GM23338 (cell line): ENCODE measurements around the gene TNIP1. TPM values are rescaled to one million over a fixed set of nuclear protein-coding genes. Genes with fewer than 3 reads are reported as not detected.

ENCODE experiments used
- ATAC-seq: fragments of 200-7000 bp; cut with Tn5 transposase; 3 replicates; pipeline ENCODE4 v1.9.1; 2020
- DNase-seq: peaks from one replicate; pipeline ENCODE4 v3.0.0-alpha.2; 2015; ENCODE audit warnings: low spot score
- H2AFZ ChIP-seq: fragments of 200-600 bp; sonication (generic); 2 replicates; pipeline ENCODE4 v1.8.0; 2016; ENCODE audit warnings: antibody characterized with exemption, mild to moderate bottlenecking, moderate library complexity
- H3F3A ChIP-seq: fragments of 200-600 bp; sonication (generic); replicated peaks from 2 replicates; pipeline ENCODE4 v1.8.0; 2017; ENCODE audit warnings: antibody characterized with exemption, mixed run types, low read depth
- H3K27ac ChIP-seq: fragments of 200-600 bp; sonication (generic); 2 replicates; pipeline ENCODE4 v1.6.1; 2016; ENCODE audit warnings: low read depth
- H3K27me3 ChIP-seq: fragments of 200-600 bp; sonication (generic); 2 replicates; pipeline ENCODE4 v1.8.0; 2016; ENCODE audit warnings: mild to moderate bottlenecking, mixed run types, moderate library complexity; ENCODE audit not compliant: insufficient read depth
- H3K36me3 ChIP-seq: fragments of 200-600 bp; sonication (generic); 2 replicates; pipeline ENCODE4 v1.8.0; 2016; ENCODE audit warnings: mild to moderate bottlenecking; ENCODE audit not compliant: insufficient read depth
- H3K4me1 ChIP-seq: fragments of 200-600 bp; sonication (generic); 2 replicates; pipeline ENCODE4 v1.8.0; 2016; ENCODE audit warnings: mild to moderate bottlenecking, moderate library complexity; ENCODE audit not compliant: insufficient read depth
- H3K4me2 ChIP-seq: fragments of 200-600 bp; sonication (generic); 2 replicates; pipeline ENCODE4 v1.7.1; 2017; ENCODE audit warnings: mixed run types
- H3K4me3 ChIP-seq: fragments of 200-600 bp; sonication (generic); 2 replicates; pipeline ENCODE4 v1.6.1; 2016; ENCODE audit warnings: mixed run types
- H3K79me2 ChIP-seq: fragments of 200-600 bp; sonication (generic); replicated peaks from 2 replicates; pipeline ENCODE4 v1.8.0; 2017; ENCODE audit warnings: mild to moderate bottlenecking; ENCODE audit not compliant: insufficient read depth
- H3K9me2 ChIP-seq: fragments of 200-600 bp; sonication (generic); 2 replicates; pipeline ENCODE4 v1.8.0; 2017; ENCODE audit not compliant: insufficient read depth
- H4K20me1 ChIP-seq: fragments of 200-600 bp; sonication (generic); replicated peaks from 2 replicates; pipeline ENCODE4 v1.8.0; 2017; ENCODE audit warnings: mild to moderate bottlenecking; ENCODE audit not compliant: insufficient read depth
- H3K27ac Mint-ChIP-seq: 2 replicates; pipeline ENCODE4 v1.8.0; 2020; ENCODE audit warnings: inconsistent platforms, mild to moderate bottlenecking, moderate library complexity, mixed read lengths
- H3K27me3 Mint-ChIP-seq: 3 replicates; pipeline ENCODE4 v1.8.0; 2022; ENCODE audit warnings: low read depth, mild to moderate bottlenecking, moderate library complexity, mixed read lengths, inconsistent platforms; ENCODE audit not compliant: insufficient read depth, poor library complexity
- H3K36me3 Mint-ChIP-seq: 3 replicates; pipeline ENCODE4 v1.8.0; 2021; ENCODE audit warnings: low read depth, mild to moderate bottlenecking, inconsistent platforms, moderate library complexity, mixed read lengths
- H3K4me1 Mint-ChIP-seq: 3 replicates; pipeline ENCODE4 v1.8.0; 2020; ENCODE audit warnings: mild to moderate bottlenecking, inconsistent platforms, mixed read lengths
- H3K4me3 Mint-ChIP-seq: 3 replicates; pipeline ENCODE4 v1.8.0; 2021; ENCODE audit warnings: moderate library complexity, mild to moderate bottlenecking, inconsistent platforms, mixed read lengths
- H3K9me3 Mint-ChIP-seq: 3 replicates; pipeline ENCODE4 v1.8.0; 2020; ENCODE audit warnings: moderate library complexity, mild to moderate bottlenecking, inconsistent platforms, mixed read lengths
- CREB1 ChIP-seq: fragments of 250-450 bp; sonication (Bioruptor Pico); IDR thresholded peaks from 2 replicates; pipeline ENCODE4 v1.5.0; 2020; ENCODE audit warnings: low read depth, mild to moderate bottlenecking, moderate library complexity
- ETS1 ChIP-seq: IDR thresholded peaks from 2 replicates; pipeline ENCODE4 v1.6.1; 2016; ENCODE audit warnings: antibody characterized with exemption
- EZH2 ChIP-seq: fragments of 200-600 bp; sonication (generic); IDR thresholded peaks from one replicate; pipeline ENCODE4 v1.8.0; 2017; ENCODE audit warnings: antibody characterized with exemption, mild to moderate bottlenecking, low read depth; ENCODE audit not compliant: unreplicated experiment
- EZH2phosphoT487 ChIP-seq: fragments of 200-600 bp; sonication (generic); IDR thresholded peaks from one replicate; pipeline ENCODE4 v1.8.1; 2018; ENCODE audit warnings: antibody characterized with exemption; ENCODE audit not compliant: unreplicated experiment
- JUNB ChIP-seq: IDR thresholded peaks from one replicate; pipeline ENCODE4 v1.6.1; 2016; ENCODE audit warnings: antibody characterized with exemption; ENCODE audit not compliant: unreplicated experiment
- NANOG ChIP-seq: IDR thresholded peaks from 2 replicates; pipeline ENCODE4 v1.6.1; 2016; ENCODE audit warnings: antibody characterized with exemption, borderline replicate concordance
- POLR2AphosphoS5 ChIP-seq: IDR thresholded peaks from 2 replicates; pipeline ENCODE4 v1.6.1; 2016; ENCODE audit warnings: antibody characterized with exemption, low read depth
- REST ChIP-seq: IDR thresholded peaks from one replicate; pipeline ENCODE4 v1.6.1; 2018; ENCODE audit warnings: antibody characterized with exemption; ENCODE audit not compliant: unreplicated experiment
- STAT1 ChIP-seq: IDR thresholded peaks from one replicate; pipeline ENCODE4 v1.6.1; 2016; ENCODE audit warnings: antibody characterized with exemption; ENCODE audit not compliant: unreplicated experiment
- ZNF114 ChIP-seq: fragments of 250-450 bp; sonication (Bioruptor Pico); IDR thresholded peaks from 2 replicates; pipeline ENCODE4 v1.5.0; 2020; ENCODE audit warnings: mild to moderate bottlenecking, moderate library complexity
- ZNF331 ChIP-seq: fragments of 250-450 bp; sonication (Bioruptor Pico); IDR thresholded peaks from 2 replicates; pipeline ENCODE4 v1.5.0; 2020; ENCODE audit warnings: low read depth, mild to moderate bottlenecking, moderate library complexity
- ZNF462 ChIP-seq: fragments of 250-450 bp; sonication (Bioruptor Pico); IDR thresholded peaks from 2 replicates; pipeline ENCODE4 v1.5.0; 2020; ENCODE audit warnings: mild to moderate bottlenecking, moderate library complexity
- polyA plus RNA-seq: library from polyadenylated mRNA; unstranded; fragments of >200 nt; fragmentation: Nextera tagmentation; extraction: Ambion mirVana; gene quantifications from 2 replicates; pipeline ENCODE4 v1.2.1, GENCODE V29; 2016
- total RNA-seq: library from RNA; depleted of rRNA; stranded (reverse); fragments of >200 nt; shearing (Covaris generic); gene quantifications from 2 replicates; pipeline ENCODE4 v1.2.3, GENCODE V29; 2014
- TF ChIP-seq, protein P1 (sequence below), 2 experiments: fragments of 200-600 bp in 1 of 2; sonication (generic) in 1 of 2; conservative IDR thresholded peaks; 2 replicates each; pipeline versions ENCODE4 v1.5.1 to v1.6.1; 2016 to 2017; ENCODE audit warnings: antibody characterized with exemption in 2 of 2, low read depth in 2 of 2, mild to moderate bottlenecking in 2 of 2, moderate library complexity in 1 of 2

The TNIP1 gene
- total and polyA plus RNA-seq, 2 experiments from 2014 or later: 10.3 to 29.6 TPM

DNA sequence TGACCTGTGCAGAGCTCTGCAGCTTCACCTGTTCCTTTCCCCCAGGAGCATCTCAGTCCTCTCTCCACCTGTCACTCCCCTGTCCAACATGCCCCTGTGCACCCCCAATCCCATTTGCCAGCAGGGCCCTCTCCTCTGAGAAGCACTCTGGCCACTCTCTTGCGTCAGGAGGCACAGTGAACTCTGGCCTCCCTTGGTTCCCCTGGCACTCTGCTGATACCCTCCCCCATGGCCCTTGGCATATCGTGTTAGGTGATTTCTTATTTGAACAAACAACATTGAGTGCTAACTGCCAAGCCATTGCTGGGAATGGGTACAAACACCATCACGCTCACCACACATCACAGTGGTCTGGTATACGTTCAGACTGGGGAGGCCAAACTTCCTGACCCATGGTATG lies 20.9 kb upstream of the TNIP1 start:
- Mint-ChIP-seq H3K9me3 (no peaks in the 10 kb centered on the region), H3K4me3 (no peak overlapping the region), H3K36me3 (no peaks in the 10 kb centered on the region; the same call in 2 of the 3 replicates), H3K27ac (no peak overlapping the region), H3K4me1 (peaks cover 6% of the 10 kb centered on the region; the same call in 1 of the 3 replicates), H3K27me3 (peaks cover 4% of the 10 kb centered on the region)
- Histone ChIP-seq H3K79me2 (no peaks in the 10 kb centered on the region), H3K4me2 (no peak overlapping the region), H3K27me3 (no peaks in the 10 kb centered on the region), H3K27ac (no peak overlapping the region), H2AFZ (no peak overlapping the region), H4K20me1 (no peaks in the 10 kb centered on the region), H3K9me2 (no peaks in the 10 kb centered on the region), H3K4me3 (no peak overlapping the region), H3K4me1 (no peaks in the 10 kb centered on the region), H3K36me3 (no peaks in the 10 kb centered on the region), H3F3A (no peaks in the 10 kb centered on the region)
- ATAC-seq (no peak), DNase-seq (no peak)
- no peak for TF ChIP-seq ZNF331 (CRISPR knock-in tag)
- TF ChIP-seq CREB1 (CRISPR knock-in tag): no peak
- no peak for TF ChIP-seq STAT1
- TF ChIP-seq ZNF114 (CRISPR knock-in tag): no peak
- no peak for TF ChIP-seq EZH2
- TF ChIP-seq POLR2AphosphoS5: no peak
- TF ChIP-seq, protein P1, sequence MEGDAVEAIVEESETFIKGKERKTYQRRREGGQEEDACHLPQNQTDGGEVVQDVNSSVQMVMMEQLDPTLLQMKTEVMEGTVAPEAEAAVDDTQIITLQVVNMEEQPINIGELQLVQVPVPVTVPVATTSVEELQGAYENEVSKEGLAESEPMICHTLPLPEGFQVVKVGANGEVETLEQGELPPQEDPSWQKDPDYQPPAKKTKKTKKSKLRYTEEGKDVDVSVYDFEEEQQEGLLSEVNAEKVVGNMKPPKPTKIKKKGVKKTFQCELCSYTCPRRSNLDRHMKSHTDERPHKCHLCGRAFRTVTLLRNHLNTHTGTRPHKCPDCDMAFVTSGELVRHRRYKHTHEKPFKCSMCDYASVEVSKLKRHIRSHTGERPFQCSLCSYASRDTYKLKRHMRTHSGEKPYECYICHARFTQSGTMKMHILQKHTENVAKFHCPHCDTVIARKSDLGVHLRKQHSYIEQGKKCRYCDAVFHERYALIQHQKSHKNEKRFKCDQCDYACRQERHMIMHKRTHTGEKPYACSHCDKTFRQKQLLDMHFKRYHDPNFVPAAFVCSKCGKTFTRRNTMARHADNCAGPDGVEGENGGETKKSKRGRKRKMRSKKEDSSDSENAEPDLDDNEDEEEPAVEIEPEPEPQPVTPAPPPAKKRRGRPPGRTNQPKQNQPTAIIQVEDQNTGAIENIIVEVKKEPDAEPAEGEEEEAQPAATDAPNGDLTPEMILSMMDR (conservative IDR thresholded peaks at IDR 0.05; ENCODE audit: low read depth in 2 of 2): no peak
- TF ChIP-seq REST: no peak
- no peak for TF ChIP-seq EZH2phosphoT487
- no peak for TF ChIP-seq NANOG
- no peak for TF ChIP-seq ETS1
- no peak for TF ChIP-seq ZNF462 (CRISPR knock-in tag)
- TF ChIP-seq JUNB: no peak
